ENCODE data around the gene ART1.

DNA sequence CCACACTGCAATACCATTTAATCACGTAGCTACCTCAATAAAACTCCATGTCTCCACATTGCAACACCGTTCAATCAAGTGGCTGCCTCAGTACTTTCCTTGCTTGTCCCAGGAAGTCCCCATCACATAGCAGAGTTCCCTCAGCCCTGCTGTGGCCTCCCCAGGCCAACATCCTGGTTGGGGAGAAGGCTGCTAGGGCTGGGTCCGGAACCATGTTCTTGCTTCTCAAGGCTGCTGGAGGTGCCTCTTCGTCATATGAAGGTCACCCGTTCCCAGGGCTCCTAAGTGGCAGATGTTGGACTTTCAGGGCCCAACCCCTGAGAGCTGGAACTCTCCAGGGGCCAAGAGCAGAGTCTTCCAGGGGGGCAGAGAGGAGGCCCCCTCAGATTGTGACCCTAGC lies 6.4 kb upstream of the ART1 start:
- TF ChIP-seq CTCF (IDR thresholded peaks at IDR 0.05) (no peak), EZH2 (IDR thresholded peaks at IDR 0.05; ENCODE audit: borderline replicate concordance, insufficient read depth, low read depth, low read length, poor library complexity, severe bottlenecking) (no peak)

Data from B cell (primary cell).